Frontal cortex (tissue), 4 donors: ENCODE data around the gene DRD5. TPM values are rescaled to one million over a fixed set of nuclear protein-coding genes. Genes with fewer than 3 reads are reported as not detected.
"Not testable (repeated sequence)": the region's sequence is repeated elsewhere in the genome, so short reads cannot be mapped to it uniquely, and the experiment has no call there.

ENCODE experiments used
- DNase-seq, 2 donors: peaks; one replicate each; pipeline ENCODE4 v3.0.0; 2012; ENCODE audit warnings: low spot score in 2 of 2
- FAIRE-seq: peaks from 2 replicates; lab custom pipeline; 2012; peaks lifted over from hg19 to GRCh38; lab: Jason Lieb, UNC
- total RNA-seq: library from RNA; depleted of rRNA; stranded (reverse); fragments of >200 nt; gene quantifications from one replicate; pipeline ENCODE4 v1.2.3, GENCODE V29; 2014
- donor health status: control.
- donor health status: control.
- donor health status: control.

DRD5 gene
- 2.0 TPM for total RNA-seq

- no peak for DNase-seq
These were observed at the start of gene DRD5 for GRCh38 chr4:9781343-9782135. Gene DRD5, plus strand, starts transcription at chr4:9781634. Its CDS starts 396 bp downstream, at chr4:9782030.

GRCh38 chr4:9732256-9732655, 49.2 kb upstream of the DRD5 start:
- not testable (repeated sequence) for DNase-seq, FAIRE-seq

More at GRCh38 chr4:9781343-9782135, at the start of gene DRD5:
- FAIRE-seq = no peak

- no peak for DNase-seq
- FAIRE-seq = no peak
These were observed 45.9 kb upstream of the DRD5 start for GRCh38 chr4:9735515-9735914.

GRCh38 chr4:9737280-9737679, 44.2 kb upstream of the DRD5 start:
- not testable (repeated sequence) for FAIRE-seq, DNase-seq

DNA sequence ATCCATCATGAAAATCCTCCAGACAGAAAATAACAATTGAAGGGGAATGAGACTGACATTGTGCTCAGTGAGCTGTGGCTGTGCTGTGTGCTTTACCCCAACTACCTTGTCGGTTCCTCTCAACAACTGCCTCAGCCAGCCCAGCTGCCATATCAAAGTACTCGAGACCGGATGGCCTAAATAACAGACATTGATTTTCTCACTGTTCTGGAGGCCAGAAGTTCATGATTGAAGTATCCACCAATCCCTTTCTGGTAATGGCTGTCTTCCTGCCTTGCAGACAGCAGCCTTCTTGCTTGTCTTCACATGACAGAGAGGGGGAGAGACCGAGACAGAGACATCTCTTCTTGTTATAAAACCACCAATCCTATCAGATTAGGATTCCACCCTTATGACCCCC, 37.6 kb upstream of the DRD5 start:
- FAIRE-seq, DNase-seq: not testable (repeated sequence)

DNA sequence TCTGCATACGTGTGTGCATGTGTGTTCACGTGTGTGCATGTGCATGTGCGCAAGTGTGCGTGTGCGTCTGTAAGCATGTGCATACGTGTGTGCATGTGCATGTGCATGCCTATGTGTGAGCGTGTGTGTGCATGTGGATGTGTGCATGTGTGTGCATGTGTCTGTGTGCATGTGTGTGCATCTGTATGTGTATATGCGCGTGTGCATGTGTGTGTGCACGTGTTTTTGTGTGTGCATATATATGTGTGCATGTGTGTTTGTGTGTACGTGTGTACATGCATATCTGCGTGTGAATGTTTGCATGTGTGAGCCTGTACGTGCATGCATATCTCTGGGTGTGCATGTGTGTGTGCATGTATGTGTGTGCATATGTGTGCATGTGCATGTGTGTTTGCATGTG, 35.7 kb upstream of the DRD5 start:
- FAIRE-seq (no peak), DNase-seq (no peak)

DNA sequence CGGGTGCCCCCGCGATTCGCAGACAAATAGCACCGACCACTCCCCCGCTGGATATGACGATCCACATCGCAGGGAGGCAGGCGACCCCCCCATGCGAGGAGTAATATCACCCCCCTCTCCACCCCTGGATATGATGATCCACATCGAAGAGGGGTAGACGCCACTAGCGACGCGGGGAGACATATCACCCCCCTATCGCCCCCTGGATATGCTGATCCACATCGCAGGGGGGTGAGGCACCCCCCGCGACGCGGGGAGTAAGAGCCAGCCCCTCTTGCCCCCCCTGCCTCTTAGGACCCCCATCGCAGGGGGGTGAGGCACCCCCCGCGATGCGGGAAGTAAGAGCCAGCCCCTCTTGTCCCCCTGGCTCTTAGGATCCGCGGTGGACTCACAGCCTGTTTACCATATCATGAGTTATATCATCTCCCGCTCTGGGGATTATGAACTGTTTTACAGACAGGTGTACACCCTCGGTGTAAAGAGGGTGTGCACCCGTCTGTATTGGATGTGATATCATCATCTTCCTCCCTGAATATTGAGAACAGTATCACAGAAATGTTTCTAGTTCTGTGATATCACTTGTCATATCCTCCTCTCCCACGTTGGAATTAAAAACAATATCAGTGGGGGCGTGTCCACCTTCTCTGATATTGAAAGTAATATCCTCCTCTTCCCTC, 22.7 kb upstream of the DRD5 start:
- no peak for FAIRE-seq
- DNase-seq = no peak

DNA sequence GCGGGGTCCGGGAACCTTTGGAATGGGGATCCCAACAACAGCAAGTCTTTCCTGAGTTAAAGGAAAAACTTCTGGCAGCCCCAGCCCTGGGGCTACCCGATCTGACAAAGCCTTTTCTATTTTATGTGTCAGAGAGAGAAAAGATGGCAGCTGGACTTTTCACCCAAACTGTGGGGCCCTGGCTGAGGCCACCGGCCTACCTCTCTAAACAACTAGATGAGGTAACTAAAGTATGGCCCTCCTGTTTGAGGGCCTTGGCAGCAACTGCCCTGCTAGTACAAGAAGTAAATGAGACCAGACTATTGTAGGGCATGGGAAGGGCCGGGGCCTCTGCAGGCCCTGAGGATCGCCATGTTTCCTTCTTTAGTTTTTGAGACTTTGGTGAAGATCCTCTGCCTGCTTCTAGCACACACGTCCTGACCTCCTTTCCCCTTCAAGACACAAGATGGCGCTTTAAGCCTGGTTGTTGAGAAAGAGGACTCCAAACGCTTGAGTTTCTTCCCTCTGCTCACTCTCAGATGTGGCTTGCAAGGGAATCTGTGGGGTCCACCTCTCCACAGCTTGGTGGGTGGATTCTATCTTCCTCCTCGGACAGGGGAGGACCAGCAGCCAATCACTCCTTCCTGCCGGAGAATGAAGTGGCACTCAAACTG, 18.5 kb upstream of the DRD5 start:
- DNase-seq (peak; percentile 59 to 76), FAIRE-seq (no peak)

DNA sequence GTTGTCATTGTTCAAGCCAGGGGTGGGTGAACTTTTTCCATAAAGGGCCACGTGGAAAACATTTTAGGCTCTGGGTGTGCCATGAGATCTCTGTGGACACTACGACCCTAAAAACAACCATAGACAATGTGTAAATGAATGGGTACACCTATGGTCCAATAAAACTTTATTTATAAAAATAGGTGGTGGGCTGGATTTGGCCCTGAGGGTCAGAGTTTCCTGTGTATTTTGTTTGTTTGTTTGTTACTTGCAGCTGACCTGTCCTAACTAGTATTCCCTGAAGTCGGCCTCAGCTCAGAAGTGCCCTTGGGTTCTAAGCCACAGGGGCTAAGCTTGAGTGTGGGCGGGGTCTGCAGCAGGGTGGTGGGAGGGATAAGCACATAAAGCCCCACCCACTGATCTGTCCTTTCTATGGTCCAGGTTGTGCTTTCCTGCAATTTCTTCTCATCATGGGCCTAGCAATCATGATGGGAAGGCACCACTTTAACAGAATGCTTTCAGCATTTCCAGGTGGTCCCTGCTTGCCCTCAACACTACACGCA, 17.2 kb upstream of the DRD5 start:
- no peak for DNase-seq
- no peak for FAIRE-seq

GRCh38 chr4:9765091-9765490, 16.3 kb upstream of the DRD5 start:
- DNase-seq (peak in 1 of 2 donors; percentile 14), FAIRE-seq (no peak)

DNA sequence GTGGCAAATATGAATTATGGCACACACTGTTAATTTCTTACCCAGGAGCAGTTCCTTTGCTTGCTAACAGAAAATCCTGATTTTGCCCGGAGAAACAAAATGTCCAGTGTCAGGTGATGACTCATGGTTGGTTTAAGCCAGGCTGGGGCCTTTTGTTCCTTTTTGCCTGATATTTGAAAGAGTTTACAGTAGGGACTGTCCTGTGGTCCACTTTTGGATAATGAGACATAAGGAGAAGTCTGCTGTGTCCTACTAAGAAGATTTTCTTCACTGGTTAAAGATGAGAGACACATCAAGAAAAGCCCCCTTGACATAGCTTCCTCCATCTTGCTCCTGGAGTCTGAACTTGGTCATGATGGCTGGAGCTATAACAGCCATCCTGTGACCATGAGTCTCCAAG, 12.1 kb upstream of the DRD5 start:
- no peak for DNase-seq
- FAIRE-seq = no peak

DNA sequence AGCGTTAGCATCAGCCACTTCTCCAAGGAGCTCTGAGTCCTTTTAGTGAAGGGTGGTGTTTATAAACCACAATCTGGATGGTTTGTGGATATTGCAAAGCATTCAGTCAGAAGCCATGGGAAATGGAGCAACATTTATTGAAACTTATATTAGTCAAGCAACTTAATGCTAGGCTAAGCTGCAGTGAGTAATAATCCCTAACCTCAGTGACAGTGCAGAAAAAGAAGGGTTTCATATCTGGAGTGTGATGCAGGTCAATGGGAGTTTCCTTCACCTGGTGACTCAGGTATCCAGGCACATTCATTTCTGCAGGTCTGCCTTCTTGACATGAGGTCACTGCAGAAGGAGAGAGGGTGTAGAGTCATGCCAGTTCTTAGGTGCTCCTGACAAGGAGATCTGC, 10.4 kb upstream of the DRD5 start:
- no peak for FAIRE-seq

DNA sequence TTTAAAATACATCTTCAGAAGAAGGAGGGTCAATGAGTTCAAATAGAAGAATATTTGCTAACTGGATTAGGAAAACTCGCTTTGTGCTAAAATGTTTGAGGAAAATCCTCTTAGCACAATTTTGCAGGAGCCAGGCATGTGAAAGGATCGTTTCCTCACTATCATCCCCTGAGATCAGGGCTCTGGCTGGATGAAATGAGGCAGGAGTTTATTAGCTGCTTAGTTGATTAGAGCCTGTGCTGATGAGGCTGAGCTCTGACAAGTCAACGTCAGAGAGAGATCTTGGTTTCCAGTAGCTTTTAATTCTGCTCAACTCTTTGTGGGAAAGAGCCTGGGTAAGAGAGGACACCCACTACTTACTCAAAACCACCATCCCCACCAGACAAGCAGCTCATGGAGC, 8.0 kb upstream of the DRD5 start:
- FAIRE-seq (no peak), DNase-seq (no peak)

More for the DNA sequence above, 10.4 kb upstream of the DRD5 start:
- DNase-seq = no peak

DNA sequence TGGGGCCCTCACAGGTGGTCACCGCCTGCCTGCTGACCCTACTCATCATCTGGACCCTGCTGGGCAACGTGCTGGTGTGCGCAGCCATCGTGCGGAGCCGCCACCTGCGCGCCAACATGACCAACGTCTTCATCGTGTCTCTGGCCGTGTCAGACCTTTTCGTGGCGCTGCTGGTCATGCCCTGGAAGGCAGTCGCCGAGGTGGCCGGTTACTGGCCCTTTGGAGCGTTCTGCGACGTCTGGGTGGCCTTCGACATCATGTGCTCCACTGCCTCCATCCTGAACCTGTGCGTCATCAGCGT, 652 bp downstream of the DRD5 start:
- DNase-seq (no peak), FAIRE-seq (no peak)

GRCh38 chr4:9785891-9786290, 4.5 kb downstream of the DRD5 start:
- DNase-seq, FAIRE-seq: not testable (repeated sequence)

GRCh38 chr4:9792381-9792780, 10.9 kb downstream of the DRD5 start:
- FAIRE-seq (no peak), DNase-seq (no peak)

GRCh38 chr4:9796641-9797040, 15.2 kb downstream of the DRD5 start:
- not testable (repeated sequence) for FAIRE-seq, DNase-seq

- DNase-seq = no peak
- no peak for FAIRE-seq
These were observed 19.4 kb downstream of the DRD5 start for GRCh38 chr4:9800848-9801247.

GRCh38 chr4:9804918-9805317, 23.5 kb downstream of the DRD5 start:
- FAIRE-seq (no peak), DNase-seq (no peak)

- DNase-seq (no peak), FAIRE-seq (no peak)
These were observed 26.6 kb downstream of the DRD5 start for GRCh38 chr4:9808077-9808476.

GRCh38 chr4:9811806-9812205, 30.4 kb downstream of the DRD5 start:
- no peak for FAIRE-seq

More at GRCh38 chr4:9811806-9812205, 30.4 kb downstream of the DRD5 start:
- no peak for DNase-seq
